Astrocyte (in vitro differentiated cells and primary cell): ENCODE measurements around the gene B9D1. TPM values are rescaled to one million over a fixed set of nuclear protein-coding genes. Genes with fewer than 3 reads are reported as not detected.

Experiments used
- DNase-seq: peaks from one replicate; pipeline ENCODE4 v3.0.0-alpha.2; 2010; ENCODE audit warnings: low read depth
- FAIRE-seq: peaks from 2 replicates; lab custom pipeline; 2011; peaks lifted over from hg19 to GRCh38; lab: Jason Lieb, UNC
- H2AFZ ChIP-seq: 2 replicates; pipeline ENCODE4 v1.6.0; 2012; ENCODE audit warnings: low read depth, low read length, inconsistent platforms
- H3K27ac ChIP-seq: 2 replicates; pipeline ENCODE4 v1.5.1; 2011; ENCODE audit warnings: low read depth, low read length, inconsistent platforms
- H3K27me3 ChIP-seq: 2 replicates; pipeline ENCODE4 v1.6.0; 2011; ENCODE audit warnings: low read length, inconsistent platforms; ENCODE audit not compliant: insufficient read depth
- H3K36me3 ChIP-seq: 2 replicates; pipeline ENCODE4 v1.5.1; 2011; ENCODE audit warnings: low read length, inconsistent platforms; ENCODE audit not compliant: insufficient read depth
- H3K4me1 ChIP-seq: 2 replicates; pipeline ENCODE4 v1.5.1; 2011; ENCODE audit warnings: low read length, inconsistent platforms; ENCODE audit not compliant: insufficient read depth
- H3K4me2 ChIP-seq: 2 replicates; pipeline ENCODE4 v1.6.0; 2012; ENCODE audit warnings: low read length, inconsistent platforms
- H3K4me3 ChIP-seq: 2 replicates; pipeline ENCODE4 v1.5.1; 2011; ENCODE audit warnings: low read depth, mild to moderate bottlenecking, low read length, inconsistent platforms; ENCODE audit not compliant: insufficient read depth
- H3K79me2 ChIP-seq: 2 replicates; pipeline ENCODE4 v1.6.0; 2012; ENCODE audit warnings: mild to moderate bottlenecking, low read length, inconsistent platforms; ENCODE audit not compliant: insufficient read depth
- H3K9ac ChIP-seq: 2 replicates; pipeline ENCODE4 v1.6.0; 2012; ENCODE audit warnings: mild to moderate bottlenecking, low read length, inconsistent platforms
- H3K9me3 ChIP-seq: 2 replicates; pipeline ENCODE4 v1.5.1; 2012; ENCODE audit warnings: low read depth, mild to moderate bottlenecking, low read length, inconsistent platforms; ENCODE audit not compliant: insufficient read depth
- H4K20me1 ChIP-seq: 2 replicates; pipeline ENCODE4 v1.6.0; 2012; ENCODE audit warnings: low read length, inconsistent platforms; ENCODE audit not compliant: insufficient read depth
- H3K27ac Mint-ChIP-seq: one replicate; pipeline ENCODE4 v1.8.0; 2021; ENCODE audit warnings: mild to moderate bottlenecking, mixed read lengths; ENCODE audit not compliant: unreplicated experiment
- H3K27me3 Mint-ChIP-seq: one replicate; pipeline ENCODE4 v1.8.0; 2021; ENCODE audit warnings: low read depth, mixed read lengths; ENCODE audit not compliant: unreplicated experiment
- H3K36me3 Mint-ChIP-seq: one replicate; pipeline ENCODE4 v1.8.0; 2021; ENCODE audit warnings: low read depth, mixed read lengths; ENCODE audit not compliant: unreplicated experiment
- H3K4me1 Mint-ChIP-seq: one replicate; pipeline ENCODE4 v1.8.0; 2021; ENCODE audit warnings: low read depth, mixed read lengths; ENCODE audit not compliant: unreplicated experiment
- H3K4me3 Mint-ChIP-seq: one replicate; pipeline ENCODE4 v1.8.0; 2021; ENCODE audit warnings: mild to moderate bottlenecking, moderate library complexity, mixed read lengths; ENCODE audit not compliant: unreplicated experiment
- H3K9me3 Mint-ChIP-seq: one replicate; pipeline ENCODE4 v1.8.0; 2021; ENCODE audit warnings: mild to moderate bottlenecking, mixed read lengths; ENCODE audit not compliant: unreplicated experiment
- CTCF ChIP-seq: IDR thresholded peaks from 2 replicates; pipeline ENCODE4 v1.5.1; 2011; ENCODE audit warnings: low read depth, mild to moderate bottlenecking, inconsistent platforms, low read length, moderate library complexity; ENCODE audit not compliant: insufficient read depth
- EZH2 ChIP-seq: IDR thresholded peaks from 2 replicates; pipeline ENCODE4 v1.6.1; 2012; ENCODE audit warnings: mild to moderate bottlenecking, low read length, inconsistent platforms; ENCODE audit not compliant: insufficient read depth
- total RNA-seq: library from RNA; stranded (reverse); gene quantifications from 2 replicates; pipeline ENCODE4 v1.2.1, GENCODE V29; 2021

B9D1 gene
- total RNA-seq, 1 donor from 2014 or later: 10.2 TPM

- H3K27ac Mint-ChIP-seq: peak overlapping the region; percentile 28
- Histone ChIP-seq H3K9me3 (no peaks in the 10 kb centered on the region), H3K79me2 (no peaks in the 10 kb centered on the region), H3K9ac (no peak overlapping the region), H3K4me1 (peaks cover 34% of the 10 kb centered on the region), H3K27ac (no peak overlapping the region), H3K27me3 (no peaks in the 10 kb centered on the region), H3K36me3 (no peaks in the 10 kb centered on the region), H2AFZ (no peak overlapping the region), H3K4me2 (no peak overlapping the region), H4K20me1 (no peaks in the 10 kb centered on the region), H3K4me3 (no peak overlapping the region)
- H3K4me1 Mint-ChIP-seq: peaks cover 41% of the 10 kb centered on the region
- H3K4me3 Mint-ChIP-seq: no peak overlapping the region
- H3K27me3 Mint-ChIP-seq: no peaks in the 10 kb centered on the region
- peaks cover 3% of the 10 kb centered on the region for H3K36me3 Mint-ChIP-seq
- no peaks in the 10 kb centered on the region for H3K9me3 Mint-ChIP-seq
- TF ChIP-seq CTCF (no peak), EZH2 (no peak)
- DNase-seq (no peak), FAIRE-seq (no peak)
Observed at GRCh38 chr17:19329136-19329535, 33.4 kb downstream of the B9D1 start.

- Histone ChIP-seq H3K4me2 (no peak overlapping the region), H3K9me3 (no peaks in the 10 kb centered on the region), H4K20me1 (no peaks in the 10 kb centered on the region), H3K4me3 (no peak overlapping the region), H3K36me3 (no peaks in the 10 kb centered on the region), H3K9ac (no peak overlapping the region), H3K27me3 (no peaks in the 10 kb centered on the region), H3K79me2 (no peaks in the 10 kb centered on the region), H2AFZ (no peak overlapping the region), H3K4me1 (peaks cover 34% of the 10 kb centered on the region), H3K27ac (no peak overlapping the region)
- Mint-ChIP-seq H3K9me3 (no peaks in the 10 kb centered on the region), H3K4me3 (no peak overlapping the region), H3K36me3 (peaks cover 5% of the 10 kb centered on the region), H3K4me1 (peaks cover 41% of the 10 kb centered on the region), H3K27me3 (no peaks in the 10 kb centered on the region), H3K27ac (no peak overlapping the region)
- TF ChIP-seq CTCF (no peak), EZH2 (no peak)
- no peak for FAIRE-seq
- DNase-seq: no peak
Observed at GRCh38 chr17:19328441-19329061, 34.0 kb downstream of the B9D1 start.

- Mint-ChIP-seq H3K27ac (peak overlapping the region; percentile 88), H3K27me3 (no peaks in the 10 kb centered on the region), H3K4me1 (peaks cover 34% of the 10 kb centered on the region), H3K36me3 (peaks cover 8% of the 10 kb centered on the region), H3K4me3 (peak overlapping the region; percentile 11), H3K9me3 (no peaks in the 10 kb centered on the region)
- peak; percentile 98 for FAIRE-seq
- Histone ChIP-seq H2AFZ (no peak overlapping the region), H3K4me3 (no peak overlapping the region), H3K36me3 (no peaks in the 10 kb centered on the region), H3K9me3 (no peaks in the 10 kb centered on the region), H3K27ac (peak overlapping the region; percentile 84), H3K4me1 (peaks cover 32% of the 10 kb centered on the region), H3K79me2 (no peaks in the 10 kb centered on the region), H3K9ac (peak overlapping the region; percentile 42), H3K4me2 (peak overlapping the region; percentile 67), H4K20me1 (no peaks in the 10 kb centered on the region), H3K27me3 (no peaks in the 10 kb centered on the region)
- TF ChIP-seq EZH2 (no peak), CTCF (no peak)
- DNase-seq: peak; percentile 93
Observed at GRCh38 chr17:19327031-19327783, 35.3 kb downstream of the B9D1 start.
